Measurements from ENCODE around the gene NBPF3.

DNA sequence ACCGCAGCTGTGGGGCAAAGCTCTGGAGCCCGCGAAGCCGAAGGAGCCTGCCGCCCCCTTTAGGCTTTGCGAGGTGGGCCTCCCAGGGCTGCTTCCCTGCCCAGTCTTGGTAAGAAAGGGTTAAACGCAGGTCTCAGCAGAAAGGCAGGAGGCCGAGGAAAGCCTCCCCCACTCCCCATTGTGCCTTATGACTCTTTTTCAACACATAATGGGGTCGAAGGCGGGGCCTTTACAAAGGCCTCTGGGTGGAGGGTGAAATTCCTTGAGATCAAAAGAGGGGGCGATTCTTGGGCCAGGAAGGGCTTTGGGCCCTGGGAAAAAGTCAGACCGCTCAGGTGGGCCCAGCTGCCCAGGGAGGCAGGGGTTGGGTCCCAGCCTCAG lies 70.2 kb downstream of the NBPF3 start:
- no peak for TF ChIP-seq POLR2AphosphoS5 (IDR thresholded peaks at IDR 0.05)
- TF ChIP-seq, protein P1, sequence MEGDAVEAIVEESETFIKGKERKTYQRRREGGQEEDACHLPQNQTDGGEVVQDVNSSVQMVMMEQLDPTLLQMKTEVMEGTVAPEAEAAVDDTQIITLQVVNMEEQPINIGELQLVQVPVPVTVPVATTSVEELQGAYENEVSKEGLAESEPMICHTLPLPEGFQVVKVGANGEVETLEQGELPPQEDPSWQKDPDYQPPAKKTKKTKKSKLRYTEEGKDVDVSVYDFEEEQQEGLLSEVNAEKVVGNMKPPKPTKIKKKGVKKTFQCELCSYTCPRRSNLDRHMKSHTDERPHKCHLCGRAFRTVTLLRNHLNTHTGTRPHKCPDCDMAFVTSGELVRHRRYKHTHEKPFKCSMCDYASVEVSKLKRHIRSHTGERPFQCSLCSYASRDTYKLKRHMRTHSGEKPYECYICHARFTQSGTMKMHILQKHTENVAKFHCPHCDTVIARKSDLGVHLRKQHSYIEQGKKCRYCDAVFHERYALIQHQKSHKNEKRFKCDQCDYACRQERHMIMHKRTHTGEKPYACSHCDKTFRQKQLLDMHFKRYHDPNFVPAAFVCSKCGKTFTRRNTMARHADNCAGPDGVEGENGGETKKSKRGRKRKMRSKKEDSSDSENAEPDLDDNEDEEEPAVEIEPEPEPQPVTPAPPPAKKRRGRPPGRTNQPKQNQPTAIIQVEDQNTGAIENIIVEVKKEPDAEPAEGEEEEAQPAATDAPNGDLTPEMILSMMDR (IDR thresholded peaks at IDR 0.05) = no peak
- TF ChIP-seq POLR2A (IDR thresholded peaks at IDR 0.05) = no peak
- TF ChIP-seq EP300 (IDR thresholded peaks at IDR 0.05) = no peak

All from gastroesophageal sphincter (tissue), 3 donors.